ENCODE measurements around the gene NAA80. TPM values are rescaled to one million over a fixed set of nuclear protein-coding genes. Genes with fewer than 3 reads are reported as not detected.

Gene NAA80
- total and polyA plus RNA-seq, 2 of the 8 experiments (the other 6 are each of a cell fraction or from before 2014, with no cell fraction given), result 11.3 to 16.7 TPM

- no peak for TF ChIP-seq RXRA (IDR thresholded peaks at IDR 0.05; ENCODE audit: insufficient read depth, low read depth, low read length)
- no peak for TF ChIP-seq SAP30 (IDR thresholded peaks at IDR 0.05; ENCODE audit: insufficient read depth, insufficient replicate concordance, low read length)
- TF ChIP-seq SP2 (IDR thresholded peaks at IDR 0.05; ENCODE audit: low read length), result no peak
- no peak for TF ChIP-seq TAF1 (IDR thresholded peaks at IDR 0.05; ENCODE audit: low read depth, low read length)
- TF ChIP-seq TBP (IDR thresholded peaks at IDR 0.05; ENCODE audit: low read depth, low read length), result no peak
- TF ChIP-seq JUN (IDR thresholded peaks at IDR 0.05; ENCODE audit: low read depth, low read length), result no peak
Measured at GRCh38 chr3:50330330-50330729, 31.1 kb upstream of the NAA80 start (continued).

Data from H1 (cell line).